ENCODE data around the gene LMCD1.

GRCh38 chr3:8593021-8593827, 91.6 kb downstream of the LMCD1 start:
- TF ChIP-seq EP300 (IDR thresholded peaks at IDR 0.05; ENCODE audit: borderline replicate concordance): no peak
- no peak for TF ChIP-seq TAF1 (IDR thresholded peaks at IDR 0.05; ENCODE audit: low read depth)
- TF ChIP-seq REST (IDR thresholded peaks at IDR 0.05; ENCODE audit: low read depth): no peak
- no peak for TF ChIP-seq MAX (IDR thresholded peaks at IDR 0.05)
- no peak for TF ChIP-seq EGR1 (IDR thresholded peaks at IDR 0.05)
- no peak for TF ChIP-seq YY1 (IDR thresholded peaks at IDR 0.05; ENCODE audit: low read depth)
- no peak for TF ChIP-seq RAD21 (IDR thresholded peaks at IDR 0.05; ENCODE audit: low read depth)
- TF ChIP-seq NFIC (IDR thresholded peaks at IDR 0.05): no peak
- TF ChIP-seq USF1 (IDR thresholded peaks at IDR 0.05): no peak
- TF ChIP-seq CEBPB (IDR thresholded peaks at IDR 0.05): no peak
- TF ChIP-seq FOXM1 (IDR thresholded peaks at IDR 0.05; ENCODE audit: borderline replicate concordance, low read depth): no peak
- TF ChIP-seq ZBTB7A (IDR thresholded peaks at IDR 0.05; ENCODE audit: low read depth): no peak
- TF ChIP-seq CREB1 (IDR thresholded peaks at IDR 0.05; ENCODE audit: low read depth): no peak
- no peak for TF ChIP-seq TEAD4 (IDR thresholded peaks at IDR 0.05)

Data from Ishikawa (cell line).